H54 (cell line): ENCODE results near the gene CA10.

Experiments
- DNase-seq: peaks from one replicate; pipeline ENCODE4 v3.0.0; 2011; ENCODE audit warnings: low spot score, mixed read lengths; ENCODE audit not compliant: insufficient read length
- FAIRE-seq: peaks from 3 replicates; lab custom pipeline; 2011; peaks lifted over from hg19 to GRCh38; lab: Jason Lieb, UNC
- POLR2A ChIP-seq: IDR thresholded peaks from 2 replicates; pipeline ENCODE4 v1.6.1; 2011; ENCODE audit warnings: low read depth, mild to moderate bottlenecking, low read length

Gene CA10

DNA sequence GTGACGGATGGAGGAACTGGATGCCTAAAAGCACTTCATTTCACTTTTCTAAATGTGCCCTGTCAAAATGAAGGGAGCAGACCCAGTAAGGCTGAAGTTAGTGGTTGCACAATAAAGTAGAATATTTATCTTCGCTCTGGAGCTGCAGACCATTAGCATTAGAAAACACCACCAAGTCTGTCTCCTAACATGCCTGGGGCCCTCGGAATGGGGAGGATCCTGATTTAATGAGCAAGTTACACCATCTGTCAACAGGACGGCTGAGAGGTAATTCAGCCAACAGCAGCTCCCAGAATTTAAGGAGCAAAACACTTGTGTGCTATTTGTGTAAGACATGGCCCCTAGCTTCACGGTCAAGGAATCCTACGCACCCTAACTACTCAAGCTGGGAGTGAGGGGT, 22.3 kb downstream of the CA10 start:
- FAIRE-seq (no peak), DNase-seq (no peak)
- no peak for TF ChIP-seq POLR2A

DNA sequence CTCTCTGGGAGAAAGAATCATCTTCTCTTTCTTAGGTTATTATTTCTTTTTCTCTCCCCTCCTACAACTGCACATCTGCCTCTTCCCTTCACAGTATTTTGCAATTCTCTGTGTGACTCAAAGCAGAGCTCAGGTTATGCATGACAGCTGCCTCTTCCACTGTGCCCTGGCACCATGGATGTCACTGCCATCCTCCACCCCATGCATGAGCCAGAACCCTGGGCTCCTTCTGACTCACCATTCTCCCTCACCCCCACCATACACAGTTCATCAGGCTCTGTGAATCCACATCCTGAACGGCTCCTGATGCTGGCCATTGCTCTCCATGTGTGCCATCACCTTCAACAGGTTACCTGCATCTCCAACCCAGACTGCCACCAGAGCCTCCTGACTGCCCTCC, 23.9 kb downstream of the CA10 start:
- TF ChIP-seq POLR2A, result no peak
- FAIRE-seq, result no peak

DNA sequence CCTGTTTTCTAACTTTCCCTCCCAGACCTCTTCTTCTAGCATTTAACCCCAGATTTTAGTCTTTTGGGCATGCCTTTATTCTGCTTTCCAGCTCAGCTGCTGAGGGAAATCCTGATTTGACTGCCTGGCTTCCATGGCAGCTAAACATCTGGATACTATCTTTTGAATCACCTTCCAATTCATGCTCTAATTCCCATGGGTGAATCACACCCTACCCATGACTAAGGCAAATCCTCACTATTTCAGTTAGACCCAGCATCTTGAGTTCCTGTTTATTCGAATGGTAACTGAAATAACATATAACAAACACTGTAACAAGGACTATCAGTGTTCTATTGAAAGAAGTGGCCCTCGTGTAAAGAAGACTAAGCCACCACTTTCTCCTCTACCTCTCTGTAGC, 29.8 kb downstream of the CA10 start:
- no peak for TF ChIP-seq POLR2A
- DNase-seq, result no peak
- FAIRE-seq, result no peak

More for the DNA sequence above, 23.9 kb downstream of the CA10 start:
- DNase-seq, result no peak

DNA sequence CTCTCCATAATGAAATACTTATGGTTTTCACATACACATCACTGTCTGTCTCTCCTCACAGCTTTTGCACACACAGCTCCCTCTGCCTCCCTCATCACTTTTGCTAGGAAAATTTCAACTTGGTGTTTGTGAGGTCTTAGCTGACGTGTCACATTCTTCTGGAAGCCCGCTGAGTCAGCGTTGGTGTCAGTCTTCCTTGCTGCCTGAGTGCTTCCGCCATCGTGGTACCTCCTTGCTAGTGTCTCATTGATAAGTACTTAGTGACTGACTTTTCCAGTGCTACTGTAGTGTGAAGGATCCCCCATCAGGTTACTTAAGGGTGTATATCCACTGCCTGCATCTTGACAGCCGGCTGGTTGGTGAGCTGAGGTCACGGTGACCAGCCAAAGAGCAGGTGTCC, 33.5 kb downstream of the CA10 start:
- no peak for TF ChIP-seq POLR2A
- DNase-seq (no peak), FAIRE-seq (no peak)

DNA sequence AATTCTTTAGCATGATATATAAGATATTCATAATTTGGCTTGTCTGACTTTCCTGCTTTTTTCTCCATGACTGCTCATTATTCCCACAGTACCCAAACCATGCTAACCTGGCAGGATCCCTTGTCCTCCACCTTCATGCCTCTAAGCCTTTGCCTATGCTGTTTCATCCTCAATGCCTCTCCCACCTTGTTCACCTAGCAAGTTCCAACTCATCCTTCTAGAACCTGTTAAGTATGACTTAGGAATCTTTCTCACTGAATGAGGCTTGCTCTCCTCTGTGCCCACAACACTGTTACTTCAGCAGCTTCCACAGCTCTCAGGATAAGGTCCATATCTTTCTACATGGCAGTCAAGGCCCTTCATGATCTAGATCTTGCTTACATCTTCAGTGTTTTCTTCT, 34.0 kb downstream of the CA10 start:
- no peak for DNase-seq
- no peak for FAIRE-seq
- no peak for TF ChIP-seq POLR2A

- TF ChIP-seq POLR2A, result no peak
- DNase-seq (no peak), FAIRE-seq (no peak)
Observed at GRCh38 chr17:52120465-52120864, 38.0 kb downstream of the CA10 start.

DNA sequence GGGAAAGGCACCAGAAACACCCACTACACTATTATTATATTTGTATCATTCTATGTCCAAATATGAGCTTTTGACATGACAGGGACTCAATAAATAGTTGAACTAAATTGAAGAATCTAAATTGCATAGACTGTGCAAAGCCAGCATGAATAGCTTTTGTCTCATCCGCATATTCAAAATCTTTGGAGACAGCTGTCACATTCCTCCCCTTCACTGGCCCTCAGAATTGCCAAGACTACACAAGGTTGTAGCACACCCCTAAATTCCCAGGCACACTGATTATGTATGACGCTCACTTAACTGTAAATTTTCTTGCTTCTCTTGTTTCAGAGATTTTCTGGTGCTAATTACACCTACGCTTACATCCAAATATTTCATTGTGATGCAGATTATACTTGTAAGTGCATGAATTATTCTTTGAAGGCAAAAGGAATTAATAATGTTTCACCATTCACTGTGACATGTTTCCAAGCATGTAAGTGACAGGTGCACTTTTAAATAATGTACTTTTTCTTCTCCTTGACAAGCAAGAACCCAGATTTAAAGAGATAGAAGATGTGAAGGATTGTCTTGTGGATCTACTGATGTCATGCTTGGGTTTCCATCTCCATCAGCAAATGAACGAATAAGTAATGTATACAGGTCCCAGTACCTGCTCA, 47.5 kb downstream of the CA10 start:
- FAIRE-seq, result no peak
- TF ChIP-seq POLR2A, result no peak
- no peak for DNase-seq

DNA sequence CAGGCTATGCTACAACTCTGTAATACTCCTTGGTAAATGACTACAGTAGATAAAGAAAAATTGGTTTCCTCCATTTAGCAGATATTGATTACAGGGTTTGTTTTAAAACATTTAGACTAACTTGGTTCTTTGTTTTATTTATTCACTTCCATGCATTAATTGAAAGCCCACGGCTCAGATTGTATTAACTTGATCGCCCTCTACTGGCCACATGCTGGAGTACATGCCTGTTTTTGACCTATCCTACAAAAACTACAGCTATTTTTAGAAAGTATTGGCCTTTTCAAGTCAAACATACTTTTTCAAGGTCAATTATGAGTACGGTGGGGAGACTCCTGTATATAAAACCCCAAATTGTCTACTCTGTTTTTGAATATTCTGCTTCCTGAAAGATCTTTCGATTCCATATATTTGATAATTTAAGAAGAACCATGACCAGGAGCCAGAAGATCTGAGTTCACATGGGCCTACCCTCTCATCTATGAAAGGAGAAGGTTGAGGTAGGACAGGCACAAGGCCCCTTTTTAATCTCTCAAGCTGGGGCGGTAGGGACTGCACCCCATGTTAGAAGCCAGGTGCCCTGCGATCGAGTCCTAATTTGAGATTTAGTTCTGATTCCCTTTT, 51.8 kb downstream of the CA10 start:
- DNase-seq, result peak; percentile 18
- FAIRE-seq, result peak; percentile 86
- no peak for TF ChIP-seq POLR2A

GRCh38 chr17:52106072-52106471, 52.4 kb downstream of the CA10 start:
- TF ChIP-seq POLR2A, result no peak
- DNase-seq (no peak), FAIRE-seq (no peak)

DNA sequence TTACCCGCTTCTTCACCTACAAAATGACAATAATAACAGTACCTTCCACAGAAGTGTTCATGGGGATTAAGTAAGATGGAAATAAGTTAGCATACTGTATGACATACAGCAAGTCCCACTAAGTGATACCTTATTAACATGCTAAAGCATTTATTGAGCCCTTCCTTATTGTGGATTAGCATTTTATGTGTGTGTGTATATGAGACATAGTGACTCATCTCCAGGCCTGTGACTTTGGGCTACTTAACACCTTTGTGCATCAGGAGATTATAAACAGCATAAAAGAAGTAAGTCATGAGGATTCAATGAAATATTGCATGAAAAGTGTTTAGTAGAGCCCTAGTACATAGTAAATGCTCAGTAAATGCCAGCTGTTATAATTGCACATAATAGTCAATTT, 52.9 kb downstream of the CA10 start:
- peak; percentile 69 for FAIRE-seq
- no peak for TF ChIP-seq POLR2A
- DNase-seq, result no peak

GRCh38 chr17:52096056-52096455, 62.5 kb downstream of the CA10 start:
- DNase-seq (no peak), FAIRE-seq (no peak)

DNA sequence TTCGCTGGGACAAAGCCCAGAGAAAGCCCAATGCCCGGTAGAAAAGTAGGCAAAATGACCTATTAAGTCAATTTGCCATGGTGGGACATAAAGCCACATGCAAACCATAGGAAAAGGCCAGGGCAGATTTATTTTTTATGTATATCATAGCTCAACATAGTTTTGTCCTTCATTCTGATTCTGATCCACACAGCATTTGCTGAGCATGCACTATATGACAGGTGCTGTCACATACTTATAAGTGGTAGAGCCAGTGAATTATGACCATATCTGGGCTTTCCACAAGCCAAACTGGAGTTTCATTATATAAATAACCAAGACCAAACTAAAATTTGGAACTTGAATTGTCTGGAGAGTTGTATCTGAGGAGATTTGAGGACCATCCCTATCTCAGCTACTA, 74.3 kb downstream of the CA10 start:
- no peak for TF ChIP-seq POLR2A
- DNase-seq (no peak), FAIRE-seq (no peak)

More at GRCh38 chr17:52096056-52096455, 62.5 kb downstream of the CA10 start:
- TF ChIP-seq POLR2A, result no peak

GRCh38 chr17:52079496-52079895, 79.0 kb downstream of the CA10 start:
- DNase-seq (no peak), FAIRE-seq (no peak)
- no peak for TF ChIP-seq POLR2A

GRCh38 chr17:52071712-52072111, 86.8 kb downstream of the CA10 start:
- FAIRE-seq (no peak), DNase-seq (no peak)
- TF ChIP-seq POLR2A, result no peak

GRCh38 chr17:52064791-52065211, 93.7 kb downstream of the CA10 start:
- FAIRE-seq, result no peak
- DNase-seq, result peak; percentile 15
- TF ChIP-seq POLR2A, result no peak
